Smooth muscle cell (in vitro differentiated cells): ENCODE measurements around the gene PIP5K1B. TPM values are rescaled to one million over a fixed set of nuclear protein-coding genes. Genes with fewer than 3 reads are reported as not detected.

Experiments used
- DNase-seq: peaks from one replicate; lab custom pipeline; 2025; ENCODE audit not compliant: unreplicated experiment; lab: John Stamatoyannopoulos, UW
- H2AFZ ChIP-seq: fragments of 200-600 bp; sonication (generic); 2 replicates; pipeline ENCODE4 v1.6.0; 2016; ENCODE audit warnings: antibody characterized with exemption, low read depth, mild to moderate bottlenecking
- H3F3A ChIP-seq: fragments of 200-600 bp; sonication (generic); 2 replicates; pipeline ENCODE4 v1.6.0; 2017; ENCODE audit warnings: antibody characterized with exemption, low read depth
- H3K27ac ChIP-seq: fragments of 200-600 bp; sonication (generic); 2 replicates; pipeline ENCODE4 v1.5.1; 2016; ENCODE audit warnings: low read depth, mild to moderate bottlenecking
- H3K27me3 ChIP-seq: fragments of 200-600 bp; sonication (generic); 2 replicates; pipeline ENCODE4 v1.6.1; 2016; ENCODE audit warnings: low read depth, mild to moderate bottlenecking
- H3K36me3 ChIP-seq: fragments of 200-600 bp; sonication (generic); 2 replicates; pipeline ENCODE4 v1.5.1; 2016; ENCODE audit warnings: low read depth
- H3K4me1 ChIP-seq: fragments of 200-600 bp; sonication (generic); 2 replicates; pipeline ENCODE4 v1.5.1; 2016; ENCODE audit warnings: low read depth
- H3K4me2 ChIP-seq: fragments of 200-600 bp; sonication (generic); 2 replicates; pipeline ENCODE4 v1.6.0; 2016; ENCODE audit warnings: mild to moderate bottlenecking
- H3K4me3 ChIP-seq: fragments of 200-600 bp; sonication (generic); 2 replicates; pipeline ENCODE4 v1.5.1; 2016; ENCODE audit warnings: mild to moderate bottlenecking
- H3K79me2 ChIP-seq: fragments of 200-600 bp; sonication (generic); 2 replicates; pipeline ENCODE4 v1.6.0; 2016; ENCODE audit warnings: low read depth, mild to moderate bottlenecking
- H3K9ac ChIP-seq: fragments of 200-600 bp; sonication (generic); 2 replicates; pipeline ENCODE4 v1.6.0; 2016; ENCODE audit warnings: low read depth
- H3K9me3 ChIP-seq: fragments of 200-600 bp; sonication (generic); replicated peaks from 2 replicates; pipeline ENCODE4 v1.5.1; 2016; ENCODE audit warnings: low read depth
- H4K20me1 ChIP-seq: fragments of 200-600 bp; sonication (generic); 2 replicates; pipeline ENCODE4 v1.6.0; 2016; ENCODE audit warnings: low read depth
- WGBS: methylation state at CpG from one replicate; pipeline ENCODE4 v1.1.7; 2016; ENCODE audit warnings: low lambda C conversion rate; 5-methylcytosine and 5-hydroxymethylcytosine counted together
- polyA plus RNA-seq: library from polyadenylated mRNA; unstranded; fragments of >200 nt; fragmentation: Nextera tagmentation; extraction: Ambion mirVana; gene quantifications from 2 replicates; pipeline ENCODE4 v1.2.1, GENCODE V29; 2016
- total RNA-seq: library from RNA; depleted of rRNA; stranded (reverse); fragments of >200 nt; gene quantifications from 2 replicates; pipeline ENCODE4 v1.2.3, GENCODE V29; 2014
- TF ChIP-seq, protein P1 (sequence below): fragments of 200-600 bp; sonication (generic); IDR thresholded peaks from 2 replicates; pipeline ENCODE4 v1.5.1; 2017; ENCODE audit warnings: borderline replicate concordance, mild to moderate bottlenecking, antibody characterized with exemption; ENCODE audit not compliant: insufficient read depth, poor library complexity, severe bottlenecking

The PIP5K1B gene
- total and polyA plus RNA-seq, 2 experiments from 2014 or later, result not detected

DNA sequence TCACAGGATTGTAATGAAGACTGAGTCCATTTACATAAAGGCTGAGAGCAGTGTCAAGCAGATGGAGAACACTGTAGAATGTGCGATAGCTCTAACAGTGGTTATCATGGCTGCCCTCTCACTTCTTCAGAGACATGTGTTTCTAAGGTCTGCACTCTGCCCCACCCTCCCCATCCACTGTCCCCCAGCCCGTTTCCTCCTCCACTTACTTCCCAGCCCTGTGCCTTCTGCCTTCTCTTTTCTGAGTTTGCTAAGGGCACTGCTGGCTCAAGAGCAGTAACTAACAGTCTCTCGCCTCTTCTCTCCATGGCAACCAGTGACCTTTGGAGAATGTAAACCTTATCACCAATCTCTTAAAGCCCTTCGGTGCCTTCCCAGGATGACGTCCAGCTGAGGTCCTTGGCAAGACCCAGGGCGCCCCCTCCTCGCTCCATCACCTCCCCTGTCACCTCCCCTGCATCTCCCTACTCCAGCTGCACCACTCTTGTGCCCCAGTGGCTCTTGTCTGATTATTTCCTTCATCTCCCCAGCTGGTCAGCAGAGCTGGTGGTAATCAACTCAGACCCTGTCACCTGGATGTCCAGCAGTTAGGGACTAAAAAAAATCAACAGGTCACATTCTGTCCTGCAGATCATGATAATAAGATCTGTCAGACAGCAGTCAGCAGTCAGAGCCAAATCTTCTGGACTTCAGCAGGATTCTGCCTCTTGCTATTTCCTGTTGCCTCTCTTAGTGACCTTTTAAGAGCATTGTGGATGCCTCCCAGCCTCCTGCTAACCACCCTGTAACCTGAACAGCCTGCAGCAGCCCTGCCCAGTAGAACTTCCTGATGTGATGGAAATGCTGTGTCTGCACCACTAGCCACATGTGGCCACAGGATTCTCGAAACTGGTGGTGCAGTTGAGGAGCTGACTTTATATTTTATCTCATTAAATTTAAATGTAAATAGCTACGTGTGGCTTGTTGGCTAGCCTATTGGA lies 339.5 kb downstream of the PIP5K1B start:
- DNase-seq, result no peak
- 62% methylated on average over 9 of the region's 9 CpGs for WGBS
- H3K79me2 ChIP-seq, result peaks cover 4% of the 10 kb centered on the region

DNA sequence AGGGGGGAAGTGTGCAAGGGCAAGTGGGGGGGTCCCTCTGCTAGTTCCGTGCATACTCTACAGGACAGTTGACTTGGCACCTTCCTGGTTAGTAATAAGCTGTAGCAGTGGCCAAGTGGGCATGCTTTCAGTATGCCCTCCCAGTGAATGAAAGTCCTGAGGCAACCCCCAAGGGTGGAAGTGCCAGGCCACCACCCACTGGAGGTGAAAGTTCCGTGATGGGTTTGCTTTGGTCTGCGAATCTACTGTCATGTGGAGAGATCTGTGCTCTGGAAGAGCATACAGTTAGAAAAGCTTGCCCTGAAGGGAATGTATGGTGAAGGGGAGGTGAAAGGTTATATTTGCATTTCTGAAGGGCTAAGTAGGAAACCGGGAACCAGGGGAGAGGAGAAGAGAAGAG lies 340.8 kb downstream of the PIP5K1B start:
- 80% methylated on average over 4 of the region's 4 CpGs for WGBS
- TF ChIP-seq, protein P1, sequence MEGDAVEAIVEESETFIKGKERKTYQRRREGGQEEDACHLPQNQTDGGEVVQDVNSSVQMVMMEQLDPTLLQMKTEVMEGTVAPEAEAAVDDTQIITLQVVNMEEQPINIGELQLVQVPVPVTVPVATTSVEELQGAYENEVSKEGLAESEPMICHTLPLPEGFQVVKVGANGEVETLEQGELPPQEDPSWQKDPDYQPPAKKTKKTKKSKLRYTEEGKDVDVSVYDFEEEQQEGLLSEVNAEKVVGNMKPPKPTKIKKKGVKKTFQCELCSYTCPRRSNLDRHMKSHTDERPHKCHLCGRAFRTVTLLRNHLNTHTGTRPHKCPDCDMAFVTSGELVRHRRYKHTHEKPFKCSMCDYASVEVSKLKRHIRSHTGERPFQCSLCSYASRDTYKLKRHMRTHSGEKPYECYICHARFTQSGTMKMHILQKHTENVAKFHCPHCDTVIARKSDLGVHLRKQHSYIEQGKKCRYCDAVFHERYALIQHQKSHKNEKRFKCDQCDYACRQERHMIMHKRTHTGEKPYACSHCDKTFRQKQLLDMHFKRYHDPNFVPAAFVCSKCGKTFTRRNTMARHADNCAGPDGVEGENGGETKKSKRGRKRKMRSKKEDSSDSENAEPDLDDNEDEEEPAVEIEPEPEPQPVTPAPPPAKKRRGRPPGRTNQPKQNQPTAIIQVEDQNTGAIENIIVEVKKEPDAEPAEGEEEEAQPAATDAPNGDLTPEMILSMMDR, result no peak
- no peaks in the 10 kb centered on the region for H3K27me3 ChIP-seq

More for the DNA sequence above, 339.5 kb downstream of the PIP5K1B start:
- Histone ChIP-seq H3K4me3 (no peak overlapping the region), H3K9me3 (no peaks in the 10 kb centered on the region), H3F3A (no peaks in the 10 kb centered on the region), H3K27ac (no peak overlapping the region), H3K27me3 (no peaks in the 10 kb centered on the region), H2AFZ (no peak overlapping the region), H3K4me1 (peaks cover 6% of the 10 kb centered on the region), H3K4me2 (no peak overlapping the region), H3K9ac (no peak overlapping the region), H4K20me1 (no peaks in the 10 kb centered on the region), H3K36me3 (no peaks in the 10 kb centered on the region)
- TF ChIP-seq, protein P1, result no peak

DNA sequence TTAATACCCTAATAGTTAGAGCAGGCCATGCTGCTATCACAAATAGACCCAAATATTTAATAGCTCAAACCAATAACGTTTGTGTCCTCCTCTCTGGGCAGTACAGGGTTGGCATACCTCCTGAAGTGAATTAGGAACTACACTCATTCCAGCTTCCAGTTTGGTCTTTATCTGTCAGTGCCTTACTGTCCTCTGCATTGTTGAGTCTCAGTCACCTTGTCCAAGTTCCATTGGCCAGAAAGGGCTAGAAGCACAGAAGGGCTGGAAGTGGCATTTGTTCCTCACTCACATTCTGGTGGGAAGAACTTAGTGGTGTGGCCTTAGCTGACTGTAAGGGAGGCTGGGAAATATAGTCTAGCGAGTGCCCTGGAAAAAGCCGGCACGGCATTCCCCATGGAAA lies 341.7 kb downstream of the PIP5K1B start:
- no peaks in the 10 kb centered on the region for H3K9me3 ChIP-seq
- no peaks in the 10 kb centered on the region for H3F3A ChIP-seq
- peaks cover 6% of the 10 kb centered on the region for H3K4me1 ChIP-seq
- WGBS, result 70% methylated on average over 4 of the region's 4 CpGs
- TF ChIP-seq, protein P1, result no peak
- no peak overlapping the region for H3K9ac ChIP-seq
- no peak overlapping the region for H2AFZ ChIP-seq
- no peak overlapping the region for H3K4me2 ChIP-seq
- H4K20me1 ChIP-seq, result no peaks in the 10 kb centered on the region
- no peak for DNase-seq
- no peak overlapping the region for H3K4me3 ChIP-seq
- H3K27ac ChIP-seq, result no peak overlapping the region
- H3K27me3 ChIP-seq, result no peaks in the 10 kb centered on the region
- peaks cover 1% of the 10 kb centered on the region for H3K79me2 ChIP-seq
- no peaks in the 10 kb centered on the region for H3K36me3 ChIP-seq

More for the DNA sequence above, 340.8 kb downstream of the PIP5K1B start:
- Histone ChIP-seq H3K4me3 (no peak overlapping the region), H3K4me2 (no peak overlapping the region), H4K20me1 (no peaks in the 10 kb centered on the region), H3K36me3 (no peaks in the 10 kb centered on the region), H3K9ac (no peak overlapping the region), H3K27ac (no peak overlapping the region), H3F3A (no peaks in the 10 kb centered on the region), H3K4me1 (peaks cover 6% of the 10 kb centered on the region), H3K9me3 (no peaks in the 10 kb centered on the region), H2AFZ (no peak overlapping the region), H3K79me2 (peaks cover 4% of the 10 kb centered on the region)
- DNase-seq, result no peak
